Liver (tissue), 3 donors: ENCODE data around the gene MTX1.

Experiments
- ATF3 ChIP-seq: IDR thresholded peaks from 2 replicates; pipeline ENCODE4 v1.6.1; 2016; ENCODE audit warnings: antibody characterized with exemption
- GABPA ChIP-seq, 2 donors: IDR thresholded peaks in 1 of 2; conservative IDR thresholded peaks in 1 of 2; 2 replicates each; pipeline ENCODE4 v1.6.1; 2016; ENCODE audit warnings: antibody characterized with exemption in 2 of 2, mild to moderate bottlenecking in 1 of 2, moderate library complexity in 1 of 2
- HNF4A ChIP-seq, 2 donors: conservative IDR thresholded peaks; 2 replicates each; pipeline ENCODE4 v1.6.1; 2016; ENCODE audit warnings: antibody characterized with exemption in 2 of 2, mild to moderate bottlenecking in 2 of 2
- HNF4G ChIP-seq: IDR thresholded peaks from 2 replicates; pipeline ENCODE4 v1.6.1; 2016; ENCODE audit warnings: antibody characterized with exemption
- JUND ChIP-seq, 2 donors: IDR thresholded peaks; 2 replicates each; pipeline ENCODE4 v1.6.1; 2016; ENCODE audit warnings: antibody characterized with exemption in 2 of 2
- RAD21 ChIP-seq, 2 donors: IDR thresholded peaks; 2 replicates each; pipeline ENCODE4 v1.6.1; 2016; ENCODE audit warnings: antibody characterized with exemption in 2 of 2, mild to moderate bottlenecking in 2 of 2
- SP1 ChIP-seq: IDR thresholded peaks from 2 replicates; pipeline ENCODE4 v1.6.1; 2018; ENCODE audit warnings: antibody characterized with exemption, mild to moderate bottlenecking
- TAF1 ChIP-seq: conservative IDR thresholded peaks from 2 replicates; pipeline ENCODE4 v1.6.1; 2016; ENCODE audit warnings: antibody characterized with exemption, mild to moderate bottlenecking
- YY1 ChIP-seq: IDR thresholded peaks from 2 replicates; pipeline ENCODE4 v1.6.1; 2016; ENCODE audit warnings: antibody characterized with exemption, mild to moderate bottlenecking
- TF ChIP-seq, protein P1 (sequence below): fragments of 150-350 bp; IDR thresholded peaks from 2 replicates; pipeline ENCODE4 v1.5.1; 2017; ENCODE audit warnings: improper control_type of control experiment, low read depth, low read length; ENCODE audit not compliant: missing input control
- TF ChIP-seq, protein P2 (sequence below): IDR thresholded peaks from 2 replicates; pipeline ENCODE4 v1.6.1; 2016; ENCODE audit warnings: antibody characterized with exemption
- TF ChIP-seq, protein P3 (sequence below): IDR thresholded peaks from 2 replicates; pipeline ENCODE4 v1.6.1; 2016; ENCODE audit warnings: antibody characterized with exemption, mild to moderate bottlenecking
- TF ChIP-seq, protein P4 (sequence below): IDR thresholded peaks from 2 replicates; pipeline ENCODE4 v1.6.1; 2016; ENCODE audit warnings: antibody characterized with exemption
- donor health status: healthy.
- donor health status: healthy.

DNA sequence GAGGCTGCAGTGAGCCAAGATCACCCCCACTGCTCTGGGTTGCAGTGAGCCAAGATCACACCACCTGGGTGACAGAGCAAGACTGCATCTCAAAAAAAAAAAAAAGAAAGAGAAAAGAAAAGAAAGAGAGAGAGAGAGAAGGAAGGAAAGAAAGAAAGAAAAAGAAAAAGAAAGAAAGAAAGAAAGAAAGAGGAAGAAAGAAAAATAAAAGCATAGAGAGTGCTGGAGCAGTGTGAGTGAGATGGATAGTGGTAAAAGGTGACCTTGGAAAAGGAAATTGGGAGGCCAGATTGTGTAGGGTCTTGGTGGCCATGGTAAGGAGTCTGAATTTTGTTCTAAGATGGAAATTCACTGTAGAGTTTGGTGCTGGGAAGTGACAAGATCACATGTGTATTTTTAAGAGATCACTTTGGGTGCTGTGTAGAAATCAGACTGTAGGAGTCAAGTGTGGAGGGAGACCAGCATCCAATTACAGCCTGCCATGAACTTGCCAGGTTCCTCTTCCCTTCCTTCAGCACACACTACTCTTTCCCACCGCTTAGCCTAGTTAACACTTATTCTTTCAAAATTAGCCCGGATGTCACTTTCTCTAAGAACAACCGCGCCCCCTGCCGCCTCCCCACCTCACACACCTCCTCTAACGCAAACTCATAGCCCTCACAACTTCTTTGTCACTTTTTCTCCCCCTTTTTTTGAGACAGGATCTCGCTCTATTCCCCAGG, 17.9 kb downstream of the MTX1 start:
- TF ChIP-seq YY1 = no peak
- no peak for TF ChIP-seq JUND (IDR thresholded peaks at IDR 0.05)
- TF ChIP-seq, protein P1, sequence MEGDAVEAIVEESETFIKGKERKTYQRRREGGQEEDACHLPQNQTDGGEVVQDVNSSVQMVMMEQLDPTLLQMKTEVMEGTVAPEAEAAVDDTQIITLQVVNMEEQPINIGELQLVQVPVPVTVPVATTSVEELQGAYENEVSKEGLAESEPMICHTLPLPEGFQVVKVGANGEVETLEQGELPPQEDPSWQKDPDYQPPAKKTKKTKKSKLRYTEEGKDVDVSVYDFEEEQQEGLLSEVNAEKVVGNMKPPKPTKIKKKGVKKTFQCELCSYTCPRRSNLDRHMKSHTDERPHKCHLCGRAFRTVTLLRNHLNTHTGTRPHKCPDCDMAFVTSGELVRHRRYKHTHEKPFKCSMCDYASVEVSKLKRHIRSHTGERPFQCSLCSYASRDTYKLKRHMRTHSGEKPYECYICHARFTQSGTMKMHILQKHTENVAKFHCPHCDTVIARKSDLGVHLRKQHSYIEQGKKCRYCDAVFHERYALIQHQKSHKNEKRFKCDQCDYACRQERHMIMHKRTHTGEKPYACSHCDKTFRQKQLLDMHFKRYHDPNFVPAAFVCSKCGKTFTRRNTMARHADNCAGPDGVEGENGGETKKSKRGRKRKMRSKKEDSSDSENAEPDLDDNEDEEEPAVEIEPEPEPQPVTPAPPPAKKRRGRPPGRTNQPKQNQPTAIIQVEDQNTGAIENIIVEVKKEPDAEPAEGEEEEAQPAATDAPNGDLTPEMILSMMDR = peak; percentile 51
- no peak for TF ChIP-seq ATF3
- TF ChIP-seq, protein P2, sequence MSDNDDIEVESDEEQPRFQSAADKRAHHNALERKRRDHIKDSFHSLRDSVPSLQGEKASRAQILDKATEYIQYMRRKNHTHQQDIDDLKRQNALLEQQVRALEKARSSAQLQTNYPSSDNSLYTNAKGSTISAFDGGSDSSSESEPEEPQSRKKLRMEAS = no peak
- TF ChIP-seq TAF1 = no peak
- TF ChIP-seq GABPA (IDR thresholded peaks at IDR 0.05 in 1 of 2, conservative IDR thresholded peaks at IDR 0.05 in 1 of 2) = no peak
- no peak for TF ChIP-seq SP1
- TF ChIP-seq, protein P3, sequence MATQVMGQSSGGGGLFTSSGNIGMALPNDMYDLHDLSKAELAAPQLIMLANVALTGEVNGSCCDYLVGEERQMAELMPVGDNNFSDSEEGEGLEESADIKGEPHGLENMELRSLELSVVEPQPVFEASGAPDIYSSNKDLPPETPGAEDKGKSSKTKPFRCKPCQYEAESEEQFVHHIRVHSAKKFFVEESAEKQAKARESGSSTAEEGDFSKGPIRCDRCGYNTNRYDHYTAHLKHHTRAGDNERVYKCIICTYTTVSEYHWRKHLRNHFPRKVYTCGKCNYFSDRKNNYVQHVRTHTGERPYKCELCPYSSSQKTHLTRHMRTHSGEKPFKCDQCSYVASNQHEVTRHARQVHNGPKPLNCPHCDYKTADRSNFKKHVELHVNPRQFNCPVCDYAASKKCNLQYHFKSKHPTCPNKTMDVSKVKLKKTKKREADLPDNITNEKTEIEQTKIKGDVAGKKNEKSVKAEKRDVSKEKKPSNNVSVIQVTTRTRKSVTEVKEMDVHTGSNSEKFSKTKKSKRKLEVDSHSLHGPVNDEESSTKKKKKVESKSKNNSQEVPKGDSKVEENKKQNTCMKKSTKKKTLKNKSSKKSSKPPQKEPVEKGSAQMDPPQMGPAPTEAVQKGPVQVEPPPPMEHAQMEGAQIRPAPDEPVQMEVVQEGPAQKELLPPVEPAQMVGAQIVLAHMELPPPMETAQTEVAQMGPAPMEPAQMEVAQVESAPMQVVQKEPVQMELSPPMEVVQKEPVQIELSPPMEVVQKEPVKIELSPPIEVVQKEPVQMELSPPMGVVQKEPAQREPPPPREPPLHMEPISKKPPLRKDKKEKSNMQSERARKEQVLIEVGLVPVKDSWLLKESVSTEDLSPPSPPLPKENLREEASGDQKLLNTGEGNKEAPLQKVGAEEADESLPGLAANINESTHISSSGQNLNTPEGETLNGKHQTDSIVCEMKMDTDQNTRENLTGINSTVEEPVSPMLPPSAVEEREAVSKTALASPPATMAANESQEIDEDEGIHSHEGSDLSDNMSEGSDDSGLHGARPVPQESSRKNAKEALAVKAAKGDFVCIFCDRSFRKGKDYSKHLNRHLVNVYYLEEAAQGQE = no peak
- TF ChIP-seq, protein P4, sequence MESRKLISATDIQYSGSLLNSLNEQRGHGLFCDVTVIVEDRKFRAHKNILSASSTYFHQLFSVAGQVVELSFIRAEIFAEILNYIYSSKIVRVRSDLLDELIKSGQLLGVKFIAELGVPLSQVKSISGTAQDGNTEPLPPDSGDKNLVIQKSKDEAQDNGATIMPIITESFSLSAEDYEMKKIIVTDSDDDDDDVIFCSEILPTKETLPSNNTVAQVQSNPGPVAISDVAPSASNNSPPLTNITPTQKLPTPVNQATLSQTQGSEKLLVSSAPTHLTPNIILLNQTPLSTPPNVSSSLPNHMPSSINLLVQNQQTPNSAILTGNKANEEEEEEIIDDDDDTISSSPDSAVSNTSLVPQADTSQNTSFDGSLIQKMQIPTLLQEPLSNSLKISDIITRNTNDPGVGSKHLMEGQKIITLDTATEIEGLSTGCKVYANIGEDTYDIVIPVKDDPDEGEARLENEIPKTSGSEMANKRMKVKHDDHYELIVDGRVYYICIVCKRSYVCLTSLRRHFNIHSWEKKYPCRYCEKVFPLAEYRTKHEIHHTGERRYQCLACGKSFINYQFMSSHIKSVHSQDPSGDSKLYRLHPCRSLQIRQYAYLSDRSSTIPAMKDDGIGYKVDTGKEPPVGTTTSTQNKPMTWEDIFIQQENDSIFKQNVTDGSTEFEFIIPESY = no peak
- TF ChIP-seq HNF4A (conservative IDR thresholded peaks at IDR 0.05) = no peak
- TF ChIP-seq RAD21 (IDR thresholded peaks at IDR 0.05) = peak; percentile 67 to 71
- TF ChIP-seq HNF4G = no peak
